Endometrial microvascular endothelial cells (primary cell): ENCODE results near the gene BRAF. TPM values are rescaled to one million over a fixed set of nuclear protein-coding genes. Genes with fewer than 3 reads are reported as not detected.
"Not testable (repeated sequence)": the region's sequence is repeated elsewhere in the genome, so short reads cannot be mapped to it uniquely, and the experiment has no call there.

Experiments used
- in situ Hi-C: cut with HindIII; loops from 2 replicates; pipeline ENCODE4 v1.10.0; 2017; ENCODE audit warnings: low sequenced_read_pairs, low pct_unique_long_range_greater_than_20kb; ENCODE audit errors: inconsistent ontology term
- total RNA-seq: library from RNA; depleted of rRNA; stranded (reverse); fragments of >200 nt; gene quantifications from one replicate; pipeline ENCODE4 v1.2.3, GENCODE V29; 2015; ENCODE audit errors: inconsistent ontology term

BRAF gene
- total RNA-seq, 1 donor from 2014 or later = 12.2 TPM

DNA sequence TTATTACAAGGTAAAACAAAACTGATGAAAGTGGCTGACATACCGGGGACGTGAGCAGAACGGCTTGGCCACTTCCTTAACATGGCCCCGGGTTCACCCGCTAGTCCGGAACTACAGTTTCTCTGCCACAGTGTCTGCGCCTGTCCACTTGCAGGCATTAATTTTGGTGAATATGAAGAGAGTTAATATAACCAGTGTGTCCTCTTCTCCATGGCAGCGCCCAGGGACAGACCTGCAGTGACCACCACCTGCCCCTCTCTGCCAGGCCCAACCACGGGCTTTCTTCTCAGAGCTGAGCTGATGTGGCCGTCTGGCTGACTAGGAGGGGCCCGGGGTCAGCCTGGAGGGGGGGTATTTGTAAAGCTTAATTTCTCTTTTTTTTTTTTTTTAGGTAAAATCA lies 229.3 kb downstream of the BRAF start:
- in situ Hi-C loops = no loop called here

DNA sequence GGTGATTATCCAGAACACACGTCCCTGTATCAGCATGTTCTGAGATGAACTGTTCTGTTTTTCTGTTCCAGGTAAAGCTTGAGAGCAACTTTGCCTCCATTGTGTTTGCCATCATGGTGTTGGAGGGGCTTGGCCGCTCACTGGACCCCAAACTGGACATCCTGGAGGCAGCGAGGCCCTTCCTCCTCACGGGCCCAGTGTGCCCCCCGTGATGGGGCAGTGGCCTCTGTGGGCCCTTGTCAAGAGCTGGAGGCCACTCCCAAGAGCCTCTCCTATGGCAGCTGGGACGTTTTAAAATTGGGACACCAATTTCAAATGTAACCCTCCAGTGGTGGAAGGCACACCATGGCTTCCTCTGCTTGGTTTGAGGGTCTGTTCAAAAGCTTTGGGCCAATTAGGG lies 230.1 kb downstream of the BRAF start:
- in situ Hi-C loops = no loop called here

- in situ Hi-C loops = not testable (repeated sequence)
These were observed 230.9 kb downstream of the BRAF start for GRCh38 chr7:140693849-140694248.

DNA sequence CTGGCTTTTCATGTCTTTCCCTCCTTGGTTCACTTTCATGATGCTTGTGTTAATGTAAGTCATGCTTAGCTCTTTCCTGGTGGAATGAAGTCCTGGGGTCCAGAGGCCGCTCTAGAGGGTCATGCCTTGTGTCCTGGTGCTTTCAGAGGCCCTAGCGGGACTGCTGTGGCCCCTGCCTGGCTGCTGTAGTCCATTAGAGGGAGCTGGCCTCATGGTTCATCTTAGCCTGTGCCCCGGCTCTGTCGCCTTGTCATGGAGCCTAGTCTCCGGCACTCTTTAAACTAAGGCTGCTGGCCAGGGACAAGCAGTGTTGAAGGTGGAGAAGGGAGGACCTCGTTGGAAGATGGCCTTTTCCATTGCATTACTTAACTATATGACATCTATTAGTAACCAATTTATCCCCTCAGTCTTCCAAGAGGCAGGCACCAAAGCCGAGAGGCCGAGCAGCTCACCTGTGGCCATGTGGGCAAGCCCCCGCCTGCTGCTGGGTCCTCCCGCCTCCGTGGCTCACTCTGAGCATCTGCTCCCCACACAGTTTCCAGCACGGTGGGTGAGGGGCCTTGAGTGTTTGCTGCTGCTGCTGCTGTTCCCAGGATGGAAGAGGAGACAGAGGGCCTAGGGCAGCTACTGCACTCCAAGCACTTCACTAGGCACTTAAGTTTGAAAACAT lies 233.2 kb downstream of the BRAF start:
- in situ Hi-C loops = no loop called here

GRCh38 chr7:140689199-140690152 lies 235.3 kb downstream of the BRAF start:
- in situ Hi-C loops = no loop called here

- in situ Hi-C loops = no loop called here
These were observed 236.4 kb downstream of the BRAF start for GRCh38 chr7:140688341-140688740.

DNA sequence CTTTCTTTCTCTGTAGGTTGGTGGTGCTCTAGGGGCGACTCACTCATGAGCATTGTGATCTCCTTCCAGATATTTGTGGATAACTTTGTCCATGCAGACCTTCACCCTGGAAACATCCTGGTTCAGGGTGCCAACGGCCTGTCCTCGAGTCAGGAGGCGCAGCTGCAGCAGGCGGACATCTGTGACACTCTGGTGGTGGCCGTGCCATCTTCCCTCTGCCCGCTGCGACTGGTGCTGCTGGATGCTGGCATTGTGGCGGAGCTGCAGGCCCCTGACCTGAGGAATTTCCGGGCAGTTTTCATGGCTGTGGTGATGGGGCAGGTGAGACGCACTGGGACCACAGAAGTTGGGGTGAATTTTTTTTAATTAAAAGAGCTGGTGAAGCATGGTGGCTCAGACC lies 237.8 kb downstream of the BRAF start:
- in situ Hi-C loops = no loop called here

DNA sequence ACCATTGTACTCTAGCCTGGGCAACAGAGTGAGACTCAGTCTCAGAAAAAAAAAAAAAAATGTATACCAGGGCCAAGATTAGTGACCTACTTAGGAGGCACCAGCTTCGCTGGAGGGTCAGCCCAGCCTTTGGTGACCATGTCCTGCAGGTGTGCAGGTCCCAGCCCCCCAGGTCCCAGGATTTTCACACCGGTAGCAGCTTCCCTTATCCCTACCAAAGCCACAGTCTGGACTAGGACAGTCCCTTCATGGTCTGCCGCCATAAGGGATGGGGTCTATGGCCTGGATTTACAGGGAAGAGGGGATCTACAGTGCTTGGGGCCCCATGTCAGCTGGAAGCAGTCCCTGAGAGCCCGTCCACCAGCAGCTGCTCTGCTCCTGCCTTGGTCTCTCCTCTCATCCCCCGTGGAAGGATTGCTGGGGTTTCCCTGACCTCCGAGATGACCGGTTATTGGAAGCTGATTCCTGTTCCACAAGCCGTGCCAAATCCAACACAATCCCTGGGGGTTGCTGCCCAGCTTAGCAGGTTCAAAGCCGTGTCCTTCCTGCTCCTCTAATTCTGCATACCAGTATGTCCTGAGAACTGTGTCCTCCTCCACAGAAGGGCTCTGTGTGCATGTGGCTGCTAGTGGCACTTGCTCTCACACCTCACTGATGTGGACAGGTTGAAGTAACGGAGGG lies 239.2 kb downstream of the BRAF start:
- in situ Hi-C loops = no loop called here

DNA sequence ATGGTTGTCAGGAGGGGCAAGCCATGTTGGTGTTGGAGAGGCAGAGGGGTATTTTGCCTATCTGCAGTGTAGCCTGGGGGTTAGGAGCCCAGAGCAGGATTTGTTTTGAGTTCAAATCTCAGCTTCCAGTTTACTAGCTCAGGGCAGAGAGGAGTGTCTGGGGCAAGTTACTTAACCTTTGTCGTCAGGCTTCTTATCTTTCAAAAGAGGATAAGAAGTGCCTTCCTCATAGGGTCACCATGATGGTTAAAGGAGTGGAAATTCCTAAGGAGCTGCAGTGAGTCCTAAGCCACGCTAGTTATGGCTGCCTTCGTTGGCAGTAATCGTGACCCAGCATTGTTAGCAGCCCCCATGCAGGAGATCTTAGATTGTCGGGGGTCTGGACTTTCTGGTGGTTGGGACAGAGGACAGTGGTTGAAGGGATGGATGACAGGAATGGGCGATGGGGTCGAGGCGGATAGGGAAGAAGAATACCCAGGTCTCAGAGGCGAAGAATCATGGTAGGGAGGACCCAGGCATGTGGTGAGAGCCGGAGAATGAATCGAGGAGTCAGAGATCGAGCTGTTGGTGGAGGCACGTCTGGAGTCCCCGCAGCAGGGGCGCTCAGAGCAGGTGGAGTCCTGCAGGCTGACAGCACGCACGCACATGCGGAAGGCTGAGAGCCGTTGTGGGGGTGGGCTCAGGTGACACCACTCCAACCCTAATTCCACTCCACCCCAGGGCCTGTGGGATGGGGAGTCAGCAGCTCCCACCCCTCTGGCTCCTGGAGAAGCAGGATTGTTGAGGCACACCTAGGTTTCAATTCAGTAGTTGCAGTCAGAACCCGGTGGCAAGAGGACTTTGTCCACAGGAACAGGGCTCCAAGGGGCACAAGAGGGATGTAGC lies 240.4 kb downstream of the BRAF start:
- in situ Hi-C loops = no loop called here

DNA sequence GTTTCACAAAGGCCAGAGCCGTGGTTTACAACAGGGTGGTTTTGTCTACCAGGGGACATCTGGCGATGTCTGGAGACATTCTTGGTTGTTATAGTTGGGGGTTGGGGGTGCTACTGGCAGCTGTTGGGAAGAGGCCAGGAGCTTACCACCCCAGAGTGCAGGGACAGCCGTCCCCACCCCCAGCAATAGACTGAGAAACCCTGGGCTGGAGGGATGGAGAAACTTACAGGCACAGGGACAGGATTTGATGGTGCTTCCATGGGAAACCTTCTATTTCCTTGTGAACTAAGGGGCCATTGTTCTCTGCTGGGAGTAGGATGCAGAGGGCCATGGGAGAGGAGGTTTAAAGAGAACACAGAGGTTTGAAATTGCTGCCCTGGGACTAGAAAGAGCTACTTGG lies 241.1 kb downstream of the BRAF start:
- in situ Hi-C loops = no loop called here

DNA sequence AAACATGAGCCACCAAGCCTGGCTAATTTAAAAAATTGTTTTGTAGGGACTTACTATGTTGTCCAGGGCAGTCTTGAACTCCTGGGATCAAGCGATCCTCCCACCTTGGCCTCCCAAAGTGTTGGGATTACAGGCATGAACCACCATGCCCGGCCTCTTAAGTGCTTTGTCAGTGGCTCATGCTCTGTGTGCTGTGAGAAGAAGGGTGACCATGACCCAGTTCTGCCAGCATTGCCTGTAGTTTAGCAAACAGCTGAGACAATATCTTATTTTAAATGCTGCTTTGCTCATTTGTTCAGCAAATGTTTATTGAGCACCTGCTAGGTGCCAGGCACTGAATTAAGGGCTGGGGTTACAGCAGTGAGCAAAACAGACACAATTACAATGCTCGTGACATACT lies 243.0 kb downstream of the BRAF start:
- in situ Hi-C loops = no loop called here

DNA sequence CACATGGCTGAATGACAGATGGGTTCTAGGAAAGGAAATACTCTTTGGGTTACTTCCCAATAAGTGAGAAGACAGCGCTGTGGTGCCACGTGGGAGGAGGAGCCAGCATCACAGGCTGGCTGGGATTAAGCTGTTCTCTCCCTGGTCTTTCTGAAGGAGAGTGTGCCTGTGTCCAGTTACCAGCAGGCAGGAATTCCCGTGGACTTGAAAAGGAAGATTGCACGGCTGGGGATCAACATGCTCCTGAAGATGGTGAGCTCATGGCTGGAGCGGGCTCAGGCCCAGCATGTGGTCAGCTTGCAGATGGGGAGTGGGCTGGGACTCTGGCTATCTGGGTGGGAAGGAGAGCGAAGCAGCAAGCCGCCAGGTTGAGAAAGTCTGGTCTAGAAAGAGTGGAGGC lies 243.8 kb downstream of the BRAF start:
- in situ Hi-C loops = no loop called here

DNA sequence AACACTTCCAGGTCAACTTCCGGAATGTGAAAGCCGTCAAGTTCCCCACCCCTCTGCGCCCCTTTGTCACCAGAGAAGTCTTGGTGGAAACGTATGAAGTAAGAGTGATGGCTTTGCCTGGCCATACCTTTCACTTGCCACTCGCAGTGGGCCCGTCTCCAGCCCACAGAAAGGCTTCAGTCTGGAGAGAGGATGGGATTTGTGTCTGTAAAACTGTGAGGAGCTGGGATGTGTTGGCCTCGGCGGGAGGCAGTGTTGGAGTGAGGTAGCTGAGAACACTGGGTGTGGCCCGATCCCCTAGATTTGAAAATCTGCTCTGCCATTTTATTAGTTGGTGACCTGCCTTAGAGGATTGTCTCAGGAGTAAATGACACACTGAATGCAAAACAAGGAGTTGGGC lies 245.5 kb downstream of the BRAF start:
- in situ Hi-C loops = no loop called here

DNA sequence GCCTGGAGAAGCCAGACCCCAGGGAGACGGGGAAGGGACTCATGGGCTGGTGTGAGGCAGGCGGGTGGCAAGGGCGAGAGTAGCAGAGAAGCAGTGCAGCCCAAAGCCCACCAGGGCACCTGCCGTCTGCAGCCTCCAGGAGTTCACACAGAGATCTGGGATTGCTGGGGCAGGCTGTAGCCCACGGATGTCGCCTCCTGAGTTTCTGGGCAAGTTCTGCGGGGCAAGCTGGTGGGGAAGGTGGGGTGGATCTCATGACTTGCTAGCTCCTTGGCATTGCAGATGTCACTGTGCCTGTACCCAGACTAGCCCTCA lies 246.0 kb downstream of the BRAF start:
- in situ Hi-C loops = no loop called here

- in situ Hi-C loops = no loop called here
These were observed 246.5 kb downstream of the BRAF start for GRCh38 chr7:140678081-140678815.

GRCh38 chr7:140677496-140677895 lies 247.2 kb downstream of the BRAF start:
- in situ Hi-C loops = no loop called here

- in situ Hi-C loops = not testable (repeated sequence)
These were observed 247.8 kb downstream of the BRAF start for GRCh38 chr7:140676956-140677355.

- in situ Hi-C loops = no loop called here
These were observed 248.4 kb downstream of the BRAF start for GRCh38 chr7:140676306-140676705.
